NCI-H2107 treated with DMSO at 0.1 percent for 48 hours (cell line): Measurements from ENCODE around the gene BICDL1.

Experiments used
- DNase-seq: peaks from one replicate; lab custom pipeline; 2025; ENCODE audit not compliant: unreplicated experiment; lab: John Stamatoyannopoulos, UW

BICDL1 gene

GRCh38 chr12:120121766-120122293 lies 132.8 kb downstream of the BICDL1 start:
- DNase-seq: peak; percentile 21

- no peak for DNase-seq
Observed at GRCh38 chr12:120125029-120125428, 136.0 kb downstream of the BICDL1 start.

- no peak for DNase-seq
Observed at GRCh38 chr12:120125792-120126634, 137.0 kb downstream of the BICDL1 start.

GRCh38 chr12:120126635-120127005 lies 137.6 kb downstream of the BICDL1 start:
- DNase-seq: no peak

- DNase-seq: no peak
Observed at GRCh38 chr12:120130011-120130410, 141.0 kb downstream of the BICDL1 start.

- no peak for DNase-seq
Observed at GRCh38 chr12:120131116-120131515, 142.1 kb downstream of the BICDL1 start.

GRCh38 chr12:120132054-120132836 lies 143.2 kb downstream of the BICDL1 start:
- no peak for DNase-seq

GRCh38 chr12:120132863-120133385 lies 143.9 kb downstream of the BICDL1 start:
- no peak for DNase-seq

GRCh38 chr12:120134307-120134980 lies 145.4 kb downstream of the BICDL1 start:
- DNase-seq: no peak

GRCh38 chr12:120136093-120136770 lies 147.2 kb downstream of the BICDL1 start:
- no peak for DNase-seq

GRCh38 chr12:120137833-120138232 lies 148.8 kb downstream of the BICDL1 start:
- no peak for DNase-seq

- DNase-seq: no peak
Observed at GRCh38 chr12:120138366-120138765, 149.3 kb downstream of the BICDL1 start.

- DNase-seq: no peak
Observed at GRCh38 chr12:120139958-120140357, 150.9 kb downstream of the BICDL1 start.

- DNase-seq: no peak
Observed at GRCh38 chr12:120140603-120141002, 151.6 kb downstream of the BICDL1 start.

GRCh38 chr12:120141336-120141735 lies 152.3 kb downstream of the BICDL1 start:
- DNase-seq: no peak

- DNase-seq: no peak
Observed at GRCh38 chr12:120142231-120142877, 153.3 kb downstream of the BICDL1 start.
